ENCODE measurements around the gene RCOR1. TPM values are rescaled to one million over a fixed set of nuclear protein-coding genes. Genes with fewer than 3 reads are reported as not detected.

RCOR1 gene
- total and polyA plus RNA-seq, 4 donors = 3.1 to 24.1 (median 9.7) TPM

GRCh38 chr14:102602421-102603292 lies 10.2 kb downstream of the RCOR1 start:
- ATAC-seq (ENCODE audit: low FRiP score) = no peak

GRCh38 chr14:102603293-102603907 lies 11.0 kb downstream of the RCOR1 start:
- Histone ChIP-seq H3K36me3 (ENCODE audit: control insufficient read depth in 1 of 2, insufficient read depth in 2 of 2, low read length in 1 of 2) (no peaks in the 10 kb centered on the region), H3K9me3 (ENCODE audit: control insufficient read depth, low read length) (no peaks in the 10 kb centered on the region), H3K4me1 (ENCODE audit: control insufficient read depth in 1 of 2, insufficient read depth in 2 of 2, low read length in 2 of 2) (peaks cover 0 to 3% of the 10 kb centered on the region in 2 donors), H3K27ac (ENCODE audit: low read depth in 1 of 2, low read length in 2 of 2) (no peak overlapping the region), H3K27me3 (ENCODE audit: control insufficient read depth in 1 of 2, insufficient read depth in 2 of 2, low read length in 1 of 2) (no peaks in the 10 kb centered on the region), H3K4me3 (ENCODE audit: low read length in 2 of 2) (no peak overlapping the region)
- intact Hi-C loops (cut with DNase I) = no loop called here
- no peak for ATAC-seq (ENCODE audit: low FRiP score)
- no peak for DNase-seq
- 89 to 92% methylated on average over 4 of the region's 4 CpGs for WGBS, 2 donors

More at GRCh38 chr14:102602421-102603292, 10.2 kb downstream of the RCOR1 start:
- no peaks in the 10 kb centered on the region for H3K36me3 ChIP-seq (ENCODE audit: control insufficient read depth in 1 of 2, insufficient read depth in 2 of 2, low read length in 1 of 2)
- 81 to 84% methylated on average over 16 of the region's 16 CpGs for WGBS, 2 donors
- no peaks in the 10 kb centered on the region for H3K9me3 ChIP-seq (ENCODE audit: control insufficient read depth, low read length)
- intact Hi-C loops (cut with DNase I) = no loop called here
- H3K27me3 ChIP-seq (ENCODE audit: control insufficient read depth in 1 of 2, insufficient read depth in 2 of 2, low read length in 1 of 2) = no peaks in the 10 kb centered on the region
- peaks cover 0 to 3% of the 10 kb centered on the region in 2 donors for H3K4me1 ChIP-seq (ENCODE audit: control insufficient read depth in 1 of 2, insufficient read depth in 2 of 2, low read length in 2 of 2)
- no peak overlapping the region for H3K4me3 ChIP-seq (ENCODE audit: low read length in 2 of 2)
- no peak overlapping the region for H3K27ac ChIP-seq (ENCODE audit: low read depth in 1 of 2, low read length in 2 of 2)
- no peak for DNase-seq

GRCh38 chr14:102604183-102604582 lies 11.7 kb downstream of the RCOR1 start:
- Histone ChIP-seq H3K4me3 (ENCODE audit: low read length in 2 of 2) (no peak overlapping the region), H3K27ac (ENCODE audit: low read depth in 1 of 2, low read length in 2 of 2) (no peak overlapping the region), H3K4me1 (ENCODE audit: control insufficient read depth in 1 of 2, insufficient read depth in 2 of 2, low read length in 2 of 2) (peaks cover 0 to 3% of the 10 kb centered on the region in 2 donors), H3K9me3 (ENCODE audit: control insufficient read depth, low read length) (no peaks in the 10 kb centered on the region), H3K27me3 (ENCODE audit: control insufficient read depth in 1 of 2, insufficient read depth in 2 of 2, low read length in 1 of 2) (no peaks in the 10 kb centered on the region), H3K36me3 (ENCODE audit: control insufficient read depth in 1 of 2, insufficient read depth in 2 of 2, low read length in 1 of 2) (no peaks in the 10 kb centered on the region)
- WGBS, 2 donors = 71 to 77% methylated on average over 2 of the region's 2 CpGs
- DNase-seq (no peak), ATAC-seq (ENCODE audit: low FRiP score) (no peak)
- intact Hi-C loops (cut with DNase I) = no loop called here

GRCh38 chr14:102605029-102605428 lies 12.6 kb downstream of the RCOR1 start:
- Histone ChIP-seq H3K4me3 (ENCODE audit: low read length in 2 of 2) (no peak overlapping the region), H3K36me3 (ENCODE audit: control insufficient read depth in 1 of 2, insufficient read depth in 2 of 2, low read length in 1 of 2) (no peaks in the 10 kb centered on the region), H3K27ac (ENCODE audit: low read depth in 1 of 2, low read length in 2 of 2) (no peak overlapping the region), H3K4me1 (ENCODE audit: control insufficient read depth in 1 of 2, insufficient read depth in 2 of 2, low read length in 2 of 2) (peaks cover 0 to 3% of the 10 kb centered on the region in 2 donors), H3K27me3 (ENCODE audit: control insufficient read depth in 1 of 2, insufficient read depth in 2 of 2, low read length in 1 of 2) (no peaks in the 10 kb centered on the region), H3K9me3 (ENCODE audit: control insufficient read depth, low read length) (no peaks in the 10 kb centered on the region)
- ATAC-seq (ENCODE audit: low FRiP score) = no peak
- DNase-seq = no peak
- WGBS, 2 donors = 54 to 59% methylated on average over 2 of the region's 2 CpGs
- intact Hi-C loops (cut with DNase I) = no loop called here

- Histone ChIP-seq H3K36me3 (ENCODE audit: control insufficient read depth in 1 of 2, insufficient read depth in 2 of 2, low read length in 1 of 2) (no peaks in the 10 kb centered on the region), H3K27ac (ENCODE audit: low read depth in 1 of 2, low read length in 2 of 2) (no peak overlapping the region), H3K27me3 (ENCODE audit: control insufficient read depth in 1 of 2, insufficient read depth in 2 of 2, low read length in 1 of 2) (no peaks in the 10 kb centered on the region), H3K4me3 (ENCODE audit: low read length in 2 of 2) (no peak overlapping the region), H3K9me3 (ENCODE audit: control insufficient read depth, low read length) (no peaks in the 10 kb centered on the region), H3K4me1 (ENCODE audit: control insufficient read depth in 1 of 2, insufficient read depth in 2 of 2, low read length in 2 of 2) (peaks cover 0 to 3% of the 10 kb centered on the region in 2 donors)
- intact Hi-C loops (cut with DNase I) = no loop called here
- ATAC-seq (ENCODE audit: low FRiP score) (no peak), DNase-seq (no peak)
- 92 to 94% methylated on average over 4 of the region's 4 CpGs for WGBS, 2 donors
Observed at GRCh38 chr14:102606296-102606695, 13.8 kb downstream of the RCOR1 start.

- no peaks in the 10 kb centered on the region for H3K27me3 ChIP-seq (ENCODE audit: control insufficient read depth in 1 of 2, insufficient read depth in 2 of 2, low read length in 1 of 2)
- intact Hi-C loops (cut with DNase I) = no loop called here
- no peaks in the 10 kb centered on the region for H3K36me3 ChIP-seq (ENCODE audit: control insufficient read depth in 1 of 2, insufficient read depth in 2 of 2, low read length in 1 of 2)
- DNase-seq (no peak), ATAC-seq (ENCODE audit: low FRiP score) (no peak)
- WGBS, 2 donors = 91 to 93% methylated on average over 4 of the region's 4 CpGs
- H3K9me3 ChIP-seq (ENCODE audit: control insufficient read depth, low read length) = no peaks in the 10 kb centered on the region
- no peak overlapping the region for H3K4me3 ChIP-seq (ENCODE audit: low read length in 2 of 2)
- no peak overlapping the region for H3K27ac ChIP-seq (ENCODE audit: low read depth in 1 of 2, low read length in 2 of 2)
- H3K4me1 ChIP-seq (ENCODE audit: control insufficient read depth in 1 of 2, insufficient read depth in 2 of 2, low read length in 2 of 2) = peaks cover 3 to 4% of the 10 kb centered on the region in 2 donors
Observed at GRCh38 chr14:102608064-102608446, 15.6 kb downstream of the RCOR1 start.

GRCh38 chr14:102610968-102611811 lies 18.7 kb downstream of the RCOR1 start:
- WGBS, 2 donors = 77 to 87% methylated on average over 5 of the region's 5 CpGs
- intact Hi-C loops (cut with DNase I) = no loop called here

GRCh38 chr14:102616318-102616717 lies 23.9 kb downstream of the RCOR1 start:
- no peak overlapping the region for H3K27ac ChIP-seq (ENCODE audit: low read depth in 1 of 2, low read length in 2 of 2)
- 97 to 100% methylated on average over 2 of the region's 2 CpGs for WGBS, 2 donors
- intact Hi-C loops (cut with DNase I) = no loop called here

More at GRCh38 chr14:102610968-102611811, 18.7 kb downstream of the RCOR1 start:
- Histone ChIP-seq H3K27me3 (ENCODE audit: control insufficient read depth in 1 of 2, insufficient read depth in 2 of 2, low read length in 1 of 2) (no peaks in the 10 kb centered on the region), H3K4me3 (ENCODE audit: low read length in 2 of 2) (no peak overlapping the region), H3K27ac (ENCODE audit: low read depth in 1 of 2, low read length in 2 of 2) (no peak overlapping the region), H3K36me3 (ENCODE audit: control insufficient read depth in 1 of 2, insufficient read depth in 2 of 2, low read length in 1 of 2) (no peaks in the 10 kb centered on the region), H3K9me3 (ENCODE audit: control insufficient read depth, low read length) (no peaks in the 10 kb centered on the region), H3K4me1 (ENCODE audit: control insufficient read depth in 1 of 2, insufficient read depth in 2 of 2, low read length in 2 of 2) (peaks cover 0 to 4% of the 10 kb centered on the region in 2 donors)
- no peak for ATAC-seq (ENCODE audit: low FRiP score)
- DNase-seq = no peak

More at GRCh38 chr14:102616318-102616717, 23.9 kb downstream of the RCOR1 start:
- Histone ChIP-seq H3K4me3 (ENCODE audit: low read length in 2 of 2) (no peak overlapping the region), H3K27me3 (ENCODE audit: control insufficient read depth in 1 of 2, insufficient read depth in 2 of 2, low read length in 1 of 2) (no peaks in the 10 kb centered on the region), H3K4me1 (ENCODE audit: control insufficient read depth in 1 of 2, insufficient read depth in 2 of 2, low read length in 2 of 2) (peaks cover 0 to 4% of the 10 kb centered on the region in 2 donors), H3K36me3 (ENCODE audit: control insufficient read depth in 1 of 2, insufficient read depth in 2 of 2, low read length in 1 of 2) (no peaks in the 10 kb centered on the region), H3K9me3 (ENCODE audit: control insufficient read depth, low read length) (no peaks in the 10 kb centered on the region)
- DNase-seq (no peak), ATAC-seq (ENCODE audit: low FRiP score) (no peak)
